ENCODE results near the gene TMEM120A. TPM values are rescaled to one million over a fixed set of nuclear protein-coding genes. Genes with fewer than 3 reads are reported as not detected.

The TMEM120A gene
- polyA plus RNA-seq, 3 donors, result 65.5 to 79.9 (median 76.1) TPM

DNA sequence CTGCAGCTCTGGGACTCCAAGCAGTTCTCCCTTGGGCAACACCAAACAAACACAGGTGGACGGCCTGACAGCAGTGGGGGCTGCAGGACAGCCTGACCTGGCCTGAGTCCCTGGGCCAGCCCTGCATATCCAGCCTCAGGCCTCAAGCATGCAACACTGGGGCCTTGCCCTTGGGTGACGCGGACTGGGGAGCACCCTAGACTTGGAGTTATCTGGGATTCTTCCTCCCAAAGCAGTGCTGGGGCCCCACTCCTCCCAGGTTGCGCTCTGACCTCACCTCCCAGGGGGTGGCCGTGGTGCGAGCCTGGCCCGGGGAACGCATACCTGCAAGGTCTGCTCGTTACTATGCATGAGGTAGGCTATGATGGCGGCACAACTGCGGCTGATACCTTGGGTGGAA is 6.2 kb upstream of the TMEM120A start:
- H3K27me3 Mint-ChIP-seq (ENCODE audit: low read depth in 3 of 3), result peaks cover 0 to 3% (median 0%) of the 10 kb centered on the region in 3 donors
- intact Hi-C loops (cut with micrococcal nuclease), result no loop called here

DNA sequence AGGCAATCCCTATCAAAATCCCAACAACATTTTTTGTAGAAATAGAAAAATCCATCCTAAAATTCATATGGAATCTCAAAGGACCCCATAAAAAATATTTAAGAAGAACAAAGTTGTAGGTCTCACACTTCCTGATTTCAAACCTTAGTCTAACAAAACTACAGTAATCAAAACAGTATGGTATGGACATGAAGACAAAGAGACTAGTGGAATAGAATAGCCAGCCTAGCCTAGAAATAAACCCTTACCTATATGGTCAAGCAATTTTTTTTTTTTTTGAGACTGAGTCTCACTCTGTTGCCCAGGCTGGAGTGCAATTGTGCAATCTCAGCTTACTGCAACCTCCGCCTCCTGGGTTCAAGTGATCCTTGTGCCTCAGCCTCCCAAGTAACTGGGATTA is 3.6 kb upstream of the TMEM120A start:
- H3K9me3 ChIP-seq (replicated peaks in 1 of 2; ENCODE audit: control insufficient read depth in 1 of 2, insufficient read depth in 1 of 2, low read length in 2 of 2), result no peaks in the 10 kb centered on the region
- H4K20me1 ChIP-seq (ENCODE audit: insufficient read depth, low read length), result peaks cover 6% of the 10 kb centered on the region
- peaks cover 5% of the 10 kb centered on the region for H3K79me2 ChIP-seq (ENCODE audit: insufficient read depth, low read length)
- H3K4me1 ChIP-seq (ENCODE audit: control insufficient read depth in 1 of 2, insufficient read depth in 2 of 2, low read length in 2 of 2), result peaks cover 36 to 51% of the 10 kb centered on the region in 2 donors
- no peak overlapping the region for H3K4me3 ChIP-seq (replicated peaks in 1 of 3; ENCODE audit: low read depth in 2 of 3, low read length in 3 of 3)
- Mint-ChIP-seq H3K27me3 (ENCODE audit: low read depth in 3 of 3) (peaks cover 0 to 5% (median 0%) of the 10 kb centered on the region in 3 donors), H3K27ac (peak overlapping the region in 5 of 7 donors; percentile 18 to 99 (median 96)), H3K36me3 (peaks cover 46 to 59% of the 10 kb centered on the region in 2 donors), H3K4me3 (no peak overlapping the region), H3K4me1 (peaks cover 43% of the 10 kb centered on the region), H3K9me3 (peaks cover 0 to 7% (median 4%) of the 10 kb centered on the region in 7 donors)
- H3K4me2 ChIP-seq (replicated peaks; ENCODE audit: extremely low read depth, low read length, poor library complexity, severe bottlenecking), result no peak overlapping the region
- no peaks in the 10 kb centered on the region for H3K27me3 ChIP-seq (ENCODE audit: control insufficient read depth in 2 of 2, insufficient read depth in 2 of 2, low read length in 2 of 2)
- H3K27ac ChIP-seq (ENCODE audit: low read depth in 1 of 2, low read length in 2 of 2), result peak overlapping the region in 1 of 2 donors; percentile 87
- H2AFZ ChIP-seq (ENCODE audit: insufficient read depth, low read depth, low read length, poor library complexity, severe bottlenecking), result no peak overlapping the region
- intact Hi-C loops (cut with micrococcal nuclease), result no loop called here
- DNase-seq, result no peak
- peaks cover 11 to 36% of the 10 kb centered on the region in 2 donors for H3K36me3 ChIP-seq (replicated peaks in 1 of 2; ENCODE audit: control insufficient read depth in 1 of 2, insufficient read depth in 2 of 2, low read length in 2 of 2)
- 100% methylated on average over 1 of the region's 1 CpG for WGBS (ENCODE audit: insufficient coverage)
- no peak overlapping the region for H3K9ac ChIP-seq (ENCODE audit: insufficient read depth, low read length, poor library complexity, severe bottlenecking)
- no peak for TF ChIP-seq CTCF (IDR thresholded peaks at IDR 0.05)

More for the DNA sequence above, 6.2 kb upstream of the TMEM120A start:
- Histone ChIP-seq H3K9me3 (replicated peaks in 1 of 2; ENCODE audit: control insufficient read depth in 1 of 2, insufficient read depth in 1 of 2, low read length in 2 of 2) (no peaks in the 10 kb centered on the region), H3K36me3 (replicated peaks in 1 of 2; ENCODE audit: control insufficient read depth in 1 of 2, insufficient read depth in 2 of 2, low read length in 2 of 2) (peaks cover 24 to 57% of the 10 kb centered on the region in 2 donors), H3K4me1 (ENCODE audit: control insufficient read depth in 1 of 2, insufficient read depth in 2 of 2, low read length in 2 of 2) (peaks cover 23 to 28% of the 10 kb centered on the region in 2 donors), H3K4me2 (replicated peaks; ENCODE audit: extremely low read depth, low read length, poor library complexity, severe bottlenecking) (no peak overlapping the region), H2AFZ (ENCODE audit: insufficient read depth, low read depth, low read length, poor library complexity, severe bottlenecking) (no peak overlapping the region), H4K20me1 (ENCODE audit: insufficient read depth, low read length) (no peaks in the 10 kb centered on the region), H3K27me3 (ENCODE audit: control insufficient read depth in 2 of 2, insufficient read depth in 2 of 2, low read length in 2 of 2) (no peaks in the 10 kb centered on the region), H3K4me3 (replicated peaks in 1 of 3; ENCODE audit: low read depth in 2 of 3, low read length in 3 of 3) (no peak overlapping the region), H3K9ac (ENCODE audit: insufficient read depth, low read length, poor library complexity, severe bottlenecking) (no peak overlapping the region), H3K79me2 (ENCODE audit: insufficient read depth, low read length) (no peaks in the 10 kb centered on the region), H3K27ac (ENCODE audit: low read depth in 1 of 2, low read length in 2 of 2) (no peak overlapping the region)
- Mint-ChIP-seq H3K27ac (no peak overlapping the region), H3K4me3 (no peak overlapping the region), H3K4me1 (peaks cover 28% of the 10 kb centered on the region), H3K9me3 (peaks cover 0 to 7% (median 4%) of the 10 kb centered on the region in 7 donors), H3K36me3 (peaks cover 56 to 71% of the 10 kb centered on the region in 2 donors)
- WGBS (ENCODE audit: insufficient coverage), result 95% methylated on average over 9 of the region's 11 CpGs
- no peak for DNase-seq
- TF ChIP-seq CTCF (IDR thresholded peaks at IDR 0.05), result no peak

All from CD14-positive monocyte (primary cell).